Activated CD4-positive, alpha-beta memory T cell treated with anti-CD3 and anti-CD28 coated beads for 36 hours (primary cell): ENCODE data around the gene MCRIP2. TPM values are rescaled to one million over a fixed set of nuclear protein-coding genes. Genes with fewer than 3 reads are reported as not detected.
A peak's percentile ranks its signal among the peaks of the same experiment; 100 is the strongest.
"Not testable (repeated sequence)": the region's sequence is repeated elsewhere in the genome, so short reads cannot be mapped to it uniquely, and the experiment has no call there.

ENCODE experiments used
- CTCF ChIA-PET: fragments of 350-600 bp; sonication (Branson Sonifier 250); formaldehyde crosslinking; loops from one replicate; lab custom pipeline; 2021; ENCODE audit warnings: antibody characterized with exemption, inconsistent platforms; lab: Charles Lee
- POLR2A ChIA-PET: fragments of 350-600 bp; sonication (Branson Sonifier 250); formaldehyde crosslinking; loops from one replicate; lab custom pipeline; 2021; ENCODE audit warnings: antibody characterized with exemption; lab: Charles Lee
- DNase-seq: peaks from one replicate; pipeline ENCODE4 v3.0.0-alpha.2; 2020
- H3K27ac Mint-ChIP-seq: one replicate; pipeline ENCODE4 v1.8.0; 2021; ENCODE audit warnings: mixed read lengths
- H3K27me3 Mint-ChIP-seq: one replicate; pipeline ENCODE4 v1.8.0; 2021; ENCODE audit warnings: mixed read lengths
- H3K36me3 Mint-ChIP-seq: one replicate; pipeline ENCODE4 v1.8.0; 2021; ENCODE audit warnings: mixed read lengths
- H3K4me1 Mint-ChIP-seq: one replicate; pipeline ENCODE4 v1.8.0; 2021; ENCODE audit warnings: low read depth, mixed read lengths
- H3K4me3 Mint-ChIP-seq: one replicate; pipeline ENCODE4 v1.8.0; 2021; ENCODE audit warnings: mild to moderate bottlenecking, mixed read lengths
- H3K9me3 Mint-ChIP-seq: one replicate; pipeline ENCODE4 v1.8.0; 2021; ENCODE audit warnings: mixed read lengths
- intact Hi-C: fragments of 100-400 bp; cut with micrococcal nuclease; formaldehyde crosslinking; loops from one replicate; pipeline ENCODE4 v1.15.1; 2023
- total RNA-seq, 2 experiments: library from RNA; stranded (reverse); gene quantifications; one replicate each; pipeline ENCODE4 v1.2.3, GENCODE V29; 2021

The MCRIP2 gene
- total RNA-seq, 2 experiments from 2014 or later, result 41.1 to 44.1 TPM

DNA sequence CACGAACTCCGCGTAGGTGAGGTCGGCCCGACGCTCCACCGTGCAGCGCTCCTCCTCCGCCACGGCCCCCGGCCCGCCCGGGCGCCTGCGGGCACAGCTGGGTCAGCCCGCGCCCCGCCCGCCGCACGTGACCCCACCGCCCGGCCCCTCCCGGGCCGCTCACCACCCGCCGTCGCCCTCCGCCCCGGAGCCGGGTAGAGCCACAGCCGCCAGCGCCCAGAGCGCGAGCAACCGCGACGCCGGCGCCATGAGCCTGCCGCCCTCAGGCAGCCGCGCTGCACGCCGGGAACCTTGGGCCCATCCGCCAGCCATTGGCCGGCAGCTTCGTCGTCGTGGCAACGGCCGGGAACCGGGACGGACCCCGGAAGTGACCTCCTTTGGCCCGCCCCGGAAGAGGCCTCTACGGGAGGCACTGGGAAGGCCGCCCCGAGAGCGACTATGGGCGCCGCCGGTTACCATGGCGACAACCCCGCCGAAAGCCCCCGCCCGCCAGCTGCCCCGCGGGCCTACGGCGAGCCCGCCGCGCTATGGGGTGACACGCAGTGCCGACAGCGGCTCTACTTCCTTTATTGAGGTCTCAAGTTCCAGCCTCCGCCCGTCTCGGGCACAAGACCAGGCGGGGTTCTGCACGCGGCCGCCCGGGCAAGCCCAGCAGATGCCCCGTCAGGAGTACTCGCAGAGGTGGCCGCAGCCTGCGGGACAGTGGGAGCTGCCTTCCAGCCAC lies 42.6 kb downstream of the MCRIP2 start, which contains the start of gene JMJD8:
Gene JMJD8 (minus strand): TSS at position 264 of the 724 bp plus-strand sequence. CDS start 15 bp downstream, at position 249.
- DNase-seq, result peak; percentile 98
- intact Hi-C loops, result loop anchor here (2.0 to 5.0 kb wide), 2 partner anchors 47 to 97 kb away; partner anchors contain the start of gene METTL26
- Mint-ChIP-seq H3K27ac (peak within 1 kb of the TSS; percentile 74), H3K36me3 (peaks cover 21% of the 10 kb centered on the region), H3K4me3 (peak within 1 kb of the TSS; percentile 82), H3K4me1 (peaks cover 37% of the 10 kb centered on the region), H3K9me3 (no peaks in the 10 kb centered on the region), H3K27me3 (no peaks in the 10 kb centered on the region)
- POLR2A ChIA-PET, result interaction anchor here (0.5 to 1.3 kb wide), 4 partner anchors 8 to 95 kb away, joined by 3 read pairs; partner anchors contain the start of genes RHBDL1 and RHOT2
- CTCF ChIA-PET, result no interaction called here

DNA sequence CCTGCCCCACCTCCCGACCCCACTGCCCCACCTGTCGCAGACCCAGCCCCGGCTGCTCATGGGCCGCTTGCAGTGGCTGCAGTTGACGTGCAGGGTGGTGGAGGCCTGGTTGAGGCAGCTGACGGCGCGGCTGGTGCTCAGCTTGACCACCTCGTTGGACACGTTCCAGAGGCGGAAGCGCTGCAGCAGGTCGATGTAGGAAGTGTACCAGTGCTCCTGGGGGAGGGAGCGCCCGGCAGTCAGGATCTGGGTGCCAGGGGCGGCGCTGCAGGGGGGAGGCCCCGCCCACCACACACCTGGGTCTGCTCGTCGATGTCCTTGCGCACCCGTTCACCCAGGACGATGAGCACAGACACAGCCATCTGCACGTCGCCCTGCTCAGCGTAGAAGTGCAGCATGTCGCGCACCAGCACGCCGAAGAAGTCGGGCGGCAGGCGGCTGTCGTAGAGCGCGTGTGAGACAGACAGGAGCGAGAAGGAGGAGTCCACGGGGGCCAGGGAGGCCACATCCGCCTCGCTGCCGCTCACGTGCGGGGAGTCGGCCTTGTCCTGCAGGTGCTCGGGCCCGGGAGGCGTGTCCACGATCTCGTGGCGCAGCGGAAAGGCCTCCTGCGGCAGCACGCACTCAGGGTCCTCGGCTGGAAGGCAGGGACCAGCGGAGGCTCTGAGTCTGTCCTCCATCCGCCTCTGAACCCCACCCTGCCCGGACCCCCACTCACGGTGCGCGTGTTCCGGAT lies 43.5 kb downstream of the MCRIP2 start:
- no peak for DNase-seq
- Mint-ChIP-seq H3K27me3 (no peaks in the 10 kb centered on the region), H3K36me3 (peaks cover 21% of the 10 kb centered on the region), H3K9me3 (no peaks in the 10 kb centered on the region), H3K4me3 (no peak overlapping the region), H3K27ac (no peak overlapping the region), H3K4me1 (peaks cover 38% of the 10 kb centered on the region)
- ChIA-PET CTCF (no interaction called here), POLR2A (no interaction called here)
- intact Hi-C loops, result loop anchor here (2.0 to 5.0 kb wide), 2 partner anchors 48 to 98 kb away; partner anchors contain the start of gene METTL26

DNA sequence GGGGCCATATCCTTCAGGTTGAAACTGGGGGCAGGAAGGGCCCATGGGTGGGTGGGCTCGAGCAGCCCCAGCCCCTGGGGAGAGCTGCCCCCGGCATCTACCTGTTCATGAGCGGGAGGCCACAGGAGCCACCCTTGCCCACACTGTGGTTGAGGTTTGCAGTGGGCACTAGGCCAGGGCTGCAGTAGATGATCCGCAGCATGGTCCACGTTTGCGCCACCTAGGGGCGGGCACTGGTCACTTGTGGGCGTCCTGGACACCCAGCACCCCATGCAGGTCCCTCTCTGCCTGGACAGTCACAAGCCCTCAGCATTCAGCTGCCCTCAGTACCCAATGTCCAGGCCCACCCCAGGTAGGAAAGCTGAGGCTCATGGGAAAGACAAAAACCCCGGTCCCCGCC lies 44.3 kb downstream of the MCRIP2 start:
- Mint-ChIP-seq H3K4me3 (no peak overlapping the region), H3K4me1 (peaks cover 37% of the 10 kb centered on the region), H3K27ac (no peak overlapping the region), H3K27me3 (no peaks in the 10 kb centered on the region), H3K36me3 (peaks cover 20% of the 10 kb centered on the region), H3K9me3 (no peaks in the 10 kb centered on the region)
- intact Hi-C loops, result loop anchor here (2.0 kb wide), 1 partner anchor 49 kb away; the partner anchor contains the start of gene METTL26
- ChIA-PET CTCF (interaction anchor here (0.8 kb wide), 1 partner anchor 10 kb away, joined by 3 read pairs; no protein-coding TSS in a partner anchor), POLR2A (no interaction called here)
- DNase-seq, result no peak

DNA sequence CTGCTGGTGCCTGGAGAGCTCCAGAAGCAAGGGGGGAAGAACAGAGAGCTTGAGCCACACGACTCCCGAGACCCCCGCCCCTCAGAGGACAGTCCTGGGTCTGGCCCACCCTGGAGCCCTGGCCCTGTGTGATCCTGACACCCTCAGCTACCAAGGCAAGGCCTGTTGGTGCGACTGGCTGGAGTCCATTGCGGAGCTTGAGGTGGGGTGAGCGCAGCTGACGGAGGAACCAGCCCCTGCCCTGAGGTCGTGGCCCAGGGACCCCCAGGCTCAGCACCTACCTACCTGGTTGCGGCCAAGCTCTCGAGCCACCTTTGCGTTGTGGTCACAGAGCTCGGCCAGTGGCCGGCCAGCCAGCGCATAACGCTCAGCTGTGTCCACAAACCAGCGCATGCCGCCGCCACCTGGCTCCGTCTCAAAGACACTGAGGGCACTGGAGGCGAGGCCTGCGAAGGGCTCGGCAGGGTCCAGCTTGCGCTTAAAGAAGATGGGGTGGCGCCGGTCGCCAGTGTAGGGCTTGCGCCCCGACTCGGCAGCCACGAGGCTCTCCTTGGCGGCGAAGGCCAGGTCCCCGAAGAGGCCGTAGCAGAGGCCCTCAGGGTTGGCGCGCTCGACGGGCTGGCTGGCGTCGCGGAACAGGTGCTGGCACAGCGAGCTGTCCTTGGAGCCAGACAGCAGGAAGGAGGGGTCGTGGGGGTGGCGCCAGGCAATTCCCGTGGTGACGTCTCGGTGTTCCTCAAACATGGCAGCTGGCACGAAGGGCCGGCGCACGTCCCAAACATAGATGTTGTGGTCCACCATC lies 45.0 kb downstream of the MCRIP2 start:
- intact Hi-C loops, result no loop called here
- no peak overlapping the region for H3K27ac Mint-ChIP-seq
- peaks cover 15% of the 10 kb centered on the region for H3K36me3 Mint-ChIP-seq
- DNase-seq, result no peak
- H3K9me3 Mint-ChIP-seq, result no peaks in the 10 kb centered on the region
- peaks cover 30% of the 10 kb centered on the region for H3K4me1 Mint-ChIP-seq
- H3K4me3 Mint-ChIP-seq, result no peak overlapping the region
- POLR2A ChIA-PET, result no interaction called here
- CTCF ChIA-PET, result interaction anchor here (0.8 kb wide), 1 partner anchor 10 kb away, joined by 3 read pairs; no protein-coding TSS in a partner anchor
- H3K27me3 Mint-ChIP-seq, result no peaks in the 10 kb centered on the region

DNA sequence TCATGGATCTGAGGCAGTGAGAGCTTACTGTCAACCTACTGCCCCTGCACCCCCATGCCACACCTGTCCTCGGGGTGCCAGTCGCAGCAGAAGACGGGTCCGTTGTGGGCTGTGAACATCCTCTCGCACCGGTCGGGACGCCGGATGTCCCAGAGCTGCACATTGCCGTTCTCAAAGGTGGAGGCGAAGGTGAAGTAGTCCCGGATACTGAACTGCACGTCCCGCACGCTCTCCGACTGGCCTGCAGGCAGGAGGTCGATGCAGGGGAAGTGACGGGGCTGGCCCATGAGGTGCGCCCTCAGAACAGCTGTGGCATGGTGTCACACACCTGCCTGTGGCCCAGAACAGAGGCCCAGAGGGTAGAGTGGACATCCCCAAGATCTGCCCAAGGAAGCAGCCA lies 45.9 kb downstream of the MCRIP2 start:
- DNase-seq, result no peak
- H3K9me3 Mint-ChIP-seq, result no peaks in the 10 kb centered on the region
- intact Hi-C loops, result no loop called here
- H3K36me3 Mint-ChIP-seq, result peaks cover 8% of the 10 kb centered on the region
- H3K27ac Mint-ChIP-seq, result no peak overlapping the region
- peaks cover 21% of the 10 kb centered on the region for H3K4me1 Mint-ChIP-seq
- ChIA-PET CTCF (interaction anchor here (0.7 kb wide), 1 partner anchor 20 kb away, joined by 3 read pairs; the partner anchor contains the start of gene RHOT2), POLR2A (no interaction called here)
- H3K4me3 Mint-ChIP-seq, result no peak overlapping the region
- H3K27me3 Mint-ChIP-seq, result no peaks in the 10 kb centered on the region

DNA sequence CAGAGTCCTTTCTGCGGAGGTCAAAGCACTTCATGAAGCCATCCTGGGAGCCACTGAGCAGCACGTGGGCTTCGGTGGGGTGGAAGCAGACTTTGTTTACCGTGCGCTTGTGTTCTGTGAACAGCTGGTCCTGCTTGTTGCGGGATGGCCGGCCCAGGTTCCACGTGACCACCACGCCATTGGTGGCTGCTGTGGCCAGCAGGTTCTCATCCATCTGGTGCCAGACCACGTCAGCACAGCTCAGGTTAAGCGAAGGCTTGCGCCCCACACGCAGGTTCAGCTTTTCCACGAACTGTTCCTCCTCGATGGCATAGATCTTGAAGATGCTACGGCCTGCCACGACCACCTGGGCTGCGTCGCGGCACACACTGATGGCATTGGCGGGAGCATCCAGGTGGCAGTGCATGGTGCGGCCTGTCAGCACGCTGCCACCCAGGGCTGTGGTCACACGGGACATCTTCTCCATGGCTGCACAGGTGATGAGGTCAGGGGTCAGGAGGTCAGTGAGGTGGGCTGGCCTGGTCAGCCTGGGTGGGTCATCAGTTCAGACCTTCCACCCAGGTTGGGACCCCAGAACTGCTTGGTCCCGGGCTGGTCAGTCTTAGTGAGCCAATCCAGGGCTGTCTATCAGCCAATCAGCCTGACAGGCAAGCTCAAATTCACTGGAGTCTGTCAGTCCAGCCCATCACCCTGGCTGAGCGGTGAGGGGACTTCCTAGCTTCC lies 47.7 kb downstream of the MCRIP2 start:
- Mint-ChIP-seq H3K27me3 (no peaks in the 10 kb centered on the region), H3K4me3 (peak overlapping the region; percentile 84), H3K36me3 (peaks cover 4% of the 10 kb centered on the region), H3K4me1 (peaks cover 14% of the 10 kb centered on the region), H3K27ac (peak overlapping the region; percentile 81), H3K9me3 (no peaks in the 10 kb centered on the region)
- ChIA-PET POLR2A (interaction anchor here (0.6 to 1.7 kb wide), 2 partner anchors 9 to 615 kb away, joined by 3 to 12 read pairs; partner anchors contain the start of gene STUB1), CTCF (interaction anchor here (1.1 kb wide), 1 partner anchor 23 kb away, joined by 3 read pairs; no protein-coding TSS in a partner anchor)
- no peak for DNase-seq
- intact Hi-C loops, result no loop called here

DNA sequence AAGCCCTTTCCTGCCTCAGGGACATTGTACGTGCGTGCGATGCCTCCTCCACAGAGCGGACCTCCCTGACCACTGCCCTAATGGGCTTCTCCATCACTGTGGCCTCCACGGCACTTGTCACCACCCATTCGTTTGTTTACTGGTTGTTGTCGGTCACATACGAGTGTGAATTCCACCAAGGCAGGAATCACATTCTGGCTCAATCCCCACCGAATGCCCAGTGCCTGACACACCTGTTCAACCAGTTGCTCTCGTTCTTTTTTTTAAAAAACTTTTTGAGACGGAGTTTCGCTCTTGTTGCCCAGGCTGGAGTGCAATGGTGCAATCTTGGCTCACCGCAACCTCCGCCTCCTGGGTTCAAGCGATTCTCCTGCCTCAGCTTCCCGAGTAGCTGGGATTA lies 49.6 kb downstream of the MCRIP2 start:
- CTCF ChIA-PET, intact Hi-C loops, H3K27me3 Mint-ChIP-seq, H3K4me3 Mint-ChIP-seq, POLR2A ChIA-PET, DNase-seq, H3K9me3 Mint-ChIP-seq, H3K27ac Mint-ChIP-seq, H3K36me3 Mint-ChIP-seq: not testable (repeated sequence)
- H3K4me1 Mint-ChIP-seq, result peaks cover 20% of the 10 kb centered on the region

DNA sequence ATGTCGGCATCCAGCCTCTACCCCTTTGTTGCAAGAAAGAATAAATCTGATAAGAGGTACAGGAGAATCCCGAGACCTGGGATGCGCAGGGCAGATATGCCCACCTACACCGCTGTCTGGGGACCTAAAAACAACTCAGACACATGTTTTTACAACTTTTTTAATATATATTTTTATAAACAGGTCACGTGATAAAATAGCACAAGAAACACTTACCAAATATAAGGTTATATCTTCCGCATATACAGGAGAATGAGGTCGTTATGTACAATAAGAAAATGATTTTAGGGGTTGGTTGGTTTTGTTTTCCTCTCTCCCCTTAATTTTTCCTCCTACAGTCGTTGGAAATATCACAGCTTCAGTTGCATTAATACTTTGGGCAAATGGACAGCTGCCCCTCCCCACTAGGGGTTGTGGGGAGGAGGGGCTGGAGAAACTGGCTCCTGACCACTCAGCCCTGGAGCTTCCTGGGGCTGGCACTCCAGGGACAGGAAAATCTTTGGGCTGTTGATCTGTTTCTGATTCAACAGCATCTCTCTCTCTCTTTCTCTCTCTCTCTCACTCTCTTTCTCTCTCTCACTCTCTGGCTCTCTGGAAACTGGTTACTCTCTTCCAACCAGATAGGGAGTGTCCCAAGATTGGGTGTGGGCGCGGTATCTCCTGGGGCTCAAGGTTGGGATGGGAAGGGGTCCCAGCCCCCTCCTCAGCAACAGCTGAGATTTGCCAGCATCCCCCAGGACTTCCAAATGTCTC lies 50.9 kb downstream of the MCRIP2 start:
- Mint-ChIP-seq H3K27ac (no peak overlapping the region), H3K27me3 (no peaks in the 10 kb centered on the region), H3K4me3 (no peak overlapping the region), H3K4me1 (peaks cover 27% of the 10 kb centered on the region), H3K9me3 (no peaks in the 10 kb centered on the region), H3K36me3 (no peaks in the 10 kb centered on the region)
- intact Hi-C loops, result no loop called here
- ChIA-PET CTCF (no interaction called here), POLR2A (no interaction called here)
- no peak for DNase-seq

DNA sequence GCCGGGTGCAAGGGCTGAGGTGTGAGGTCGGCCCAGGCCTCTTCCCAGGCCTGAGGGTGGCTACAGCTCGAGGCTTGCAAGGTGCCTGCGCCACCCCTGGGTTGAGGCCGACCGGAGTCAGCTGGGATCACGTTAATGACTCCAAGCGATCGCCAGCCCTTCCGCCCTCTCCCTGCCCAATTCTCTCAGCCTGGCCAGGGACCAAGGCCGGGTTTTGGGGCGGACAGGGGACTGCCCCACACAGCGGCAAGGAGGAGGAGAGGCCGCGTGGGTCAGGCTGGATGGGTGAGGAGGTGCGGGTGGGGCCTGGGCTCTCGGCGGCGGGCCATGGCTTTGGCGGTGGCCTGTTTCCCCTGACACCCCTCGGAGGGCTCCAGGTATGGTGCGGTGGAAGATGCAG lies 51.7 kb downstream of the MCRIP2 start:
- no peak overlapping the region for H3K4me3 Mint-ChIP-seq
- intact Hi-C loops, result no loop called here
- H3K4me1 Mint-ChIP-seq, result peaks cover 27% of the 10 kb centered on the region
- no peaks in the 10 kb centered on the region for H3K27me3 Mint-ChIP-seq
- ChIA-PET CTCF (interaction anchor here (0.6 kb wide), 1 partner anchor 25 kb away, joined by 3 read pairs; the partner anchor contains the start of gene RHOT2), POLR2A (no interaction called here)
- H3K27ac Mint-ChIP-seq, result no peak overlapping the region
- H3K36me3 Mint-ChIP-seq, result no peaks in the 10 kb centered on the region
- no peak for DNase-seq
- no peaks in the 10 kb centered on the region for H3K9me3 Mint-ChIP-seq

DNA sequence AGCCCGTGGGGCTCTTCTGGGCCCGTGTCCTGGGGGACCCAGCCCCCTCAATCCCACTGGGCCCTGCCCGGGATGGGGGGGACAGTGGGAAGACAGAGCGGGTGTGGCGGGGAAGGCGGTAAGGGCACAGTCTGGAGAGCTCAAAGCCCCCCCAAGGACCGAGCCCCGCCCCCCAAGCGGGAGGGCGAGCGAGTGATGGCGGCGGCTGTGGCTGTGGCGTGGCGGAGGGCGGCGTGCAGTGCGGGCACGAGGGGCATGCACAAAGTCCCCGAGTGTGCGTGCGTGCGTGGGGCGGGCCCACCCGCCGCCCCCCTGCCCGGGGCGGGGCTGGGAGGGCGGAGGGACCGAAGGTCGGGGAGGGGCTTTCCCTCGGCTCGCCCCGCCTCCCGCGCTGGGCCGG lies 52.1 kb downstream of the MCRIP2 start:
- Mint-ChIP-seq H3K27me3 (no peaks in the 10 kb centered on the region), H3K36me3 (no peaks in the 10 kb centered on the region), H3K4me3 (no peak overlapping the region), H3K4me1 (peaks cover 25% of the 10 kb centered on the region), H3K9me3 (no peaks in the 10 kb centered on the region), H3K27ac (no peak overlapping the region)
- CTCF ChIA-PET, result interaction anchor here (0.6 kb wide), 1 partner anchor 26 kb away, joined by 3 read pairs; the partner anchor contains the start of gene RHOT2
- POLR2A ChIA-PET, result no interaction called here
- intact Hi-C loops, result no loop called here
- DNase-seq, result no peak
